Prostate gland (tissue), 2 donors: ENCODE data around the gene MTHFD2L.

ENCODE experiments used
- POLR2A ChIP-seq: fragments of 450-650 bp; IDR thresholded peaks from one replicate; pipeline ENCODE4 v1.6.1; 2016; ENCODE audit warnings: antibody characterized with exemption, mild to moderate bottlenecking
- POLR2AphosphoS5 ChIP-seq: sonication (generic); formaldehyde crosslinking; IDR thresholded peaks from one replicate; pipeline ENCODE4 v1.6.1; 2017; ENCODE audit warnings: antibody characterized with exemption
- TF ChIP-seq, protein P1 (sequence below), 4 experiments: fragments of 200-600 bp in 2 of 4; fragments of 450-650 bp in 2 of 4; sonication (generic) in 2 of 4; IDR thresholded peaks; 1 replicate in 3 of 4; 2 replicates in 1 of 4; pipeline ENCODE4 v1.5.1; 2016 to 2019; ENCODE audit warnings: antibody characterized with exemption in 4 of 4, mild to moderate bottlenecking in 2 of 4, moderate library complexity in 2 of 4

DNA sequence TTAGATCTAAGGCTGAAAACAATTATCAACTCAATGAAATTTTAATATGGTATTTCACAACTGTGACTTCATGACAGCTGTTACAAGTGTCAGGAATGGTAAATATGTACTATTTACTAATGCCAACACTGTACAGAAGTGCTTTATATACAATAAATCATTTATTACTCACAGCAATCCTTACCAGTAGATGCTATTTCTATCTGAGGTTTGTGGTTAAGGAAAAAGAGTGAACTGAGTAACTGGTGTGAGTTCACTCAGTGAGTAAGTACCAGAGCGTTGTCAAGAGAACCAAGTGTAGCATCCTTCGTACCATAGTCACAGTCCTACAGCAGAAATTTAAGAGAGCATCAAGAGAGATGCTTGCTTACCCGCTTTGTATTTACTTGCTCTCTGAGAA is 23.3 kb downstream of the MTHFD2L start:
- TF ChIP-seq, protein P1, sequence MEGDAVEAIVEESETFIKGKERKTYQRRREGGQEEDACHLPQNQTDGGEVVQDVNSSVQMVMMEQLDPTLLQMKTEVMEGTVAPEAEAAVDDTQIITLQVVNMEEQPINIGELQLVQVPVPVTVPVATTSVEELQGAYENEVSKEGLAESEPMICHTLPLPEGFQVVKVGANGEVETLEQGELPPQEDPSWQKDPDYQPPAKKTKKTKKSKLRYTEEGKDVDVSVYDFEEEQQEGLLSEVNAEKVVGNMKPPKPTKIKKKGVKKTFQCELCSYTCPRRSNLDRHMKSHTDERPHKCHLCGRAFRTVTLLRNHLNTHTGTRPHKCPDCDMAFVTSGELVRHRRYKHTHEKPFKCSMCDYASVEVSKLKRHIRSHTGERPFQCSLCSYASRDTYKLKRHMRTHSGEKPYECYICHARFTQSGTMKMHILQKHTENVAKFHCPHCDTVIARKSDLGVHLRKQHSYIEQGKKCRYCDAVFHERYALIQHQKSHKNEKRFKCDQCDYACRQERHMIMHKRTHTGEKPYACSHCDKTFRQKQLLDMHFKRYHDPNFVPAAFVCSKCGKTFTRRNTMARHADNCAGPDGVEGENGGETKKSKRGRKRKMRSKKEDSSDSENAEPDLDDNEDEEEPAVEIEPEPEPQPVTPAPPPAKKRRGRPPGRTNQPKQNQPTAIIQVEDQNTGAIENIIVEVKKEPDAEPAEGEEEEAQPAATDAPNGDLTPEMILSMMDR (IDR thresholded peaks at IDR 0.05), result no peak
- TF ChIP-seq POLR2AphosphoS5 (no peak), POLR2A (no peak)
